ENCODE measurements around the gene CATSPER1.
A peak's percentile ranks its signal among the peaks of the same experiment; 100 is the strongest.
"Not testable (repeated sequence)": the region's sequence is repeated elsewhere in the genome, so short reads cannot be mapped to it uniquely, and the experiment has no call there.

Gene CATSPER1

GRCh38 chr11:66042996-66043906 is 17.0 kb upstream of the CATSPER1 start:
- no peaks in the 10 kb centered on the region for H3K9me3 ChIP-seq (ENCODE audit: control insufficient read depth in 5 of 5, low read length in 5 of 5)
- H3K4me1 ChIP-seq (ENCODE audit: control insufficient read depth in 5 of 5, insufficient read depth in 5 of 5, low read length in 5 of 5), result peaks cover 0 to 26% (median 9%) of the 10 kb centered on the region in 5 donors
- no peaks in the 10 kb centered on the region for H3K36me3 ChIP-seq (ENCODE audit: control insufficient read depth in 5 of 5, insufficient read depth in 5 of 5, low read length in 5 of 5)
- H3K9ac ChIP-seq (ENCODE audit: low read length in 5 of 5), result no peak overlapping the region
- no peak overlapping the region for H3K27ac ChIP-seq (ENCODE audit: low read depth, low read length)
- H3K4me3 ChIP-seq (ENCODE audit: low read depth in 1 of 5, low read length in 5 of 5), result no peak overlapping the region
- H3K27me3 ChIP-seq (ENCODE audit: control insufficient read depth in 5 of 5, insufficient read depth in 4 of 5, low read length in 5 of 5), result peaks cover 0 to 9% (median 6%) of the 10 kb centered on the region in 5 donors

DNA sequence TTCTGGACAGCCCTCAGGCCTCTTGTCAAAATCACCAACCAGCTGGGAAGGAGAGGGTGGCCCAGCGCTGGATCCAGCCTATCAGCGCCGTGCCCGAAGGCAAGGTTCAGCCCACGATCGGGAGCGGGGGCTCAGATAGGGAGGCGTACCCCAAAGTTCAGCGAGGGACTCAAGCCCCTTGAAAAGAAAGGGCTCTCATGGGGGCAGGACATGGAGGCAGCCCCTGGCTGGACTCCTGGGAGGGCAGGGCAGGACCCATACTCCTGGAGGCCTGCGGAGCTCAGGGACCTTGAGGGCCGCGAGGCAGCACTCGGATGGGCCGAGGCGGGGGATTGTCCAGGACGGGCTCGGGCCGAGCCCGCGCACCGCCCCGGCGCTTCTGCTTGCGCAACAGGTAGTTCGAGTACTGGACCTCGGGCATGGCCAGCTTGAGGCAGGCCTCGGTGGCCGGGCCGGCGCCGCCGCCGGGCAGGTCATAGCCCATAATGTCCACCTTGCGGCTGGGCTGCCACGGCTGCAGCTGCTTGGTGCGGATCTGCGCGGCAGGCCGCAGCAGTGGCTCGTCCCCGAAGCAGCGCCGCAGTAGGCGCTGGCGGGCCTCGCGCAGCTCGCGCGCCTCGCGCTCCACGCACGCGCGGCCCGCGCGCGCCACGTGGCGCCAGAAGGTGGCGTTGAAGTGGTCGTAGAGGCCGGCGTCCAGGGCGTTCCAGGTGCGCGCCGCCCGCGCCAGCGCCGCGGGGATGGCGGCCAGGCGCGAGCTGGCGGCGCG is 16.1 kb upstream of the CATSPER1 start:
- Histone ChIP-seq H3K4me3 (ENCODE audit: low read depth in 1 of 5, low read length in 5 of 5) (no peak overlapping the region), H3K36me3 (ENCODE audit: control insufficient read depth in 5 of 5, insufficient read depth in 5 of 5, low read length in 5 of 5) (no peaks in the 10 kb centered on the region), H3K9me3 (ENCODE audit: control insufficient read depth in 5 of 5, low read length in 5 of 5) (no peaks in the 10 kb centered on the region), H3K9ac (ENCODE audit: low read length in 5 of 5) (no peak overlapping the region), H3K27me3 (ENCODE audit: control insufficient read depth in 5 of 5, insufficient read depth in 4 of 5, low read length in 5 of 5) (peaks cover 0 to 2% (median 0%) of the 10 kb centered on the region in 5 donors), H3K27ac (ENCODE audit: low read depth, low read length) (no peak overlapping the region), H3K4me1 (ENCODE audit: control insufficient read depth in 5 of 5, insufficient read depth in 5 of 5, low read length in 5 of 5) (peaks cover 0 to 26% (median 9%) of the 10 kb centered on the region in 5 donors)

- H3K36me3 ChIP-seq (ENCODE audit: control insufficient read depth in 5 of 5, insufficient read depth in 5 of 5, low read length in 5 of 5), result no peaks in the 10 kb centered on the region
- peaks cover 0 to 26% (median 6%) of the 10 kb centered on the region in 5 donors for H3K4me1 ChIP-seq (ENCODE audit: control insufficient read depth in 5 of 5, insufficient read depth in 5 of 5, low read length in 5 of 5)
- H3K27me3 ChIP-seq (ENCODE audit: control insufficient read depth in 5 of 5, insufficient read depth in 4 of 5, low read length in 5 of 5), result peaks cover 0 to 5% (median 0%) of the 10 kb centered on the region in 5 donors
- H3K27ac ChIP-seq (ENCODE audit: low read depth, low read length), result peak overlapping the region; percentile 12
- no peak overlapping the region for H3K4me3 ChIP-seq (ENCODE audit: low read depth in 1 of 5, low read length in 5 of 5)
- H3K9me3 ChIP-seq (ENCODE audit: control insufficient read depth in 5 of 5, low read length in 5 of 5), result no peaks in the 10 kb centered on the region
- H3K9ac ChIP-seq (ENCODE audit: low read length in 5 of 5), result peak overlapping the region in 2 of 5 donors; percentile 5 to 28
These were observed 13.5 kb upstream of the CATSPER1 start for GRCh38 chr11:66039765-66040164.

GRCh38 chr11:66037327-66037726 is 11.0 kb upstream of the CATSPER1 start:
- Histone ChIP-seq H3K4me1 (ENCODE audit: control insufficient read depth in 5 of 5, insufficient read depth in 5 of 5, low read length in 5 of 5) (peaks cover 0 to 26% (median 6%) of the 10 kb centered on the region in 5 donors), H3K27me3 (ENCODE audit: control insufficient read depth in 5 of 5, insufficient read depth in 4 of 5, low read length in 5 of 5) (peaks cover 0 to 5% (median 0%) of the 10 kb centered on the region in 5 donors), H3K27ac (ENCODE audit: low read depth, low read length) (no peak overlapping the region), H3K36me3 (ENCODE audit: control insufficient read depth in 5 of 5, insufficient read depth in 5 of 5, low read length in 5 of 5) (no peaks in the 10 kb centered on the region), H3K4me3 (ENCODE audit: low read depth in 1 of 5, low read length in 5 of 5) (no peak overlapping the region), H3K9me3 (ENCODE audit: control insufficient read depth in 5 of 5, low read length in 5 of 5) (no peaks in the 10 kb centered on the region), H3K9ac (ENCODE audit: low read length in 5 of 5) (no peak overlapping the region)

GRCh38 chr11:66036334-66036710 is 10.0 kb upstream of the CATSPER1 start:
- H3K27me3 ChIP-seq (ENCODE audit: control insufficient read depth in 5 of 5, insufficient read depth in 4 of 5, low read length in 5 of 5), result peaks cover 0 to 5% (median 0%) of the 10 kb centered on the region in 5 donors
- no peak overlapping the region for H3K27ac ChIP-seq (ENCODE audit: low read depth, low read length)
- no peak overlapping the region for H3K4me3 ChIP-seq (ENCODE audit: low read depth in 1 of 5, low read length in 5 of 5)
- no peak overlapping the region for H3K9ac ChIP-seq (ENCODE audit: low read length in 5 of 5)
- no peaks in the 10 kb centered on the region for H3K9me3 ChIP-seq (ENCODE audit: control insufficient read depth in 5 of 5, low read length in 5 of 5)
- no peaks in the 10 kb centered on the region for H3K36me3 ChIP-seq (ENCODE audit: control insufficient read depth in 5 of 5, insufficient read depth in 5 of 5, low read length in 5 of 5)
- H3K4me1 ChIP-seq (ENCODE audit: control insufficient read depth in 5 of 5, insufficient read depth in 5 of 5, low read length in 5 of 5), result peaks cover 0 to 26% (median 6%) of the 10 kb centered on the region in 5 donors

DNA sequence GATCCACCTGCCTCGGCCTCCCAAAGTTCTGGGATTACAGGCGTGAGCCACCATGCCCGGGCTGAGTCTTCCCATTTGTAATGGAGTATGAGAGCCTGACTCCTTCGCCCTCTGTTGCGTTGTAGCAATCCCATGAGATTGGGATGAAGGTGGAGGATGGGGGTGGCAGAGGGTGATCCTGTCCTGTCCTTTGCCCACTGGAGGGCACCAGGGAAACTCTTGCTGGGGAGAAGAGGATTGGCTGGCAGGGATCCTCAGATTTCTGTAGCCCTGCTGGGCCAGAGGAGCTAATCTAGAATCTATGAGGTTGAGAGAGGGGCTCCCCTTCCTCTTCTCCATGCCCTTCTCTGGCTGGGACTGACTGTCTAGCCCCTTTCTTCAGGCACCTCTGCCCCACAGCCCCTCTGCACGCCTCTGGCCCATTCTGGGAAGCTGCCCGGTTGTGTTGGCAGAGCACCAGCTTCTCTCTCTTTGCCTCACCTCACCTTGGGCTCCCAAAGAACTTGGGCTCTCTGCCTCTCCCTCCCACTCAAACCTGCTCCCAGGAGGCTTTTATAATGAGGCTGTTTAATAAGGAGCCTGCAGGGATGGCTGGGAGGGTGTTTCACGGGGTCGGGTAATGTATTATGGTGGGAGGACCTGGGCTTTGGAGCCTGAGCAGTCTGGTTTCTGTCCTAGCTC is 9.5 kb upstream of the CATSPER1 start:
- H3K27ac ChIP-seq (ENCODE audit: low read depth, low read length), result no peak overlapping the region
- no peak overlapping the region for H3K9ac ChIP-seq (ENCODE audit: low read length in 5 of 5)
- no peaks in the 10 kb centered on the region for H3K36me3 ChIP-seq (ENCODE audit: control insufficient read depth in 5 of 5, insufficient read depth in 5 of 5, low read length in 5 of 5)
- no peaks in the 10 kb centered on the region for H3K9me3 ChIP-seq (ENCODE audit: control insufficient read depth in 5 of 5, low read length in 5 of 5)
- peaks cover 0 to 23% (median 6%) of the 10 kb centered on the region in 5 donors for H3K4me1 ChIP-seq (ENCODE audit: control insufficient read depth in 5 of 5, insufficient read depth in 5 of 5, low read length in 5 of 5)
- H3K4me3 ChIP-seq (ENCODE audit: low read depth in 1 of 5, low read length in 5 of 5), result no peak overlapping the region
- peaks cover 0 to 5% (median 0%) of the 10 kb centered on the region in 5 donors for H3K27me3 ChIP-seq (ENCODE audit: control insufficient read depth in 5 of 5, insufficient read depth in 4 of 5, low read length in 5 of 5)

DNA sequence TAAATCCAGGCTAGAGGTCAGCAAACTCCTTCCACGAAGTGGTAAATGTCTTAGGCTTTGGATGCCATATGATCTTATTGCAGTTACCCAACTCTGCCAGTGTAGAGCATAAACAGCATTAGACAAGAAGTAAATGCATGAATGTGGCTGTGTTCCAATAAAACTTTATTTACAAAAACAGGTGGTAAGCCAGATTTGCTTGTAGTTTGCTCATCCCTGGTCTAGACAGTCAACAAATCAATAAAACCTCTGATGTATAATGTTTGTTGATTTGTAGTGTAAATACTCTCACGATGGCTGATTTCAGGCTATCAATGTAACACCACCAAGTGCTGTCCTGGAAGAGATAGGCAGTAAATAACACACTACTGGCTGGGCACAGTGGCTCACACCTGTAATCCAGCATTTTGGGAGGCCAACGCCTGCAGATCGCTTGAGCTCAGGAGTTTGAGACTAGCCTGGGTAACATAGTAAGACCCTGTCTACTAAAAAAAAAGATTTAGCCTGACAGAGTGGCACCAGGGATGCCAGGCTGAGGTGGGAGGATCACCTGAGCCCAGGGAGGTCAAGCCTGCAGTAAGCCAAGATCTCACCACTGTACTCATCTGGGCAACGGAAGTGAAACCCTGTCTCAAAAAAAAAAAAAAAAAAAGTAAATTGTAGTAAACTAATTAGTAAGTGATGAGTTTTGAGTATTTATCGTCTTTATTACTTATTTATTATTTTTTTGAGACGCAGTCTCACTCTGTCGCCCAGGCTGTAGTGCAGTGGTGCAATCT is 6.9 kb upstream of the CATSPER1 start:
- Histone ChIP-seq H3K27me3 (ENCODE audit: control insufficient read depth in 5 of 5, insufficient read depth in 4 of 5, low read length in 5 of 5) (peaks cover 0 to 5% (median 0%) of the 10 kb centered on the region in 5 donors), H3K27ac (ENCODE audit: low read depth, low read length) (no peak overlapping the region), H3K36me3 (ENCODE audit: control insufficient read depth in 5 of 5, insufficient read depth in 5 of 5, low read length in 5 of 5) (no peaks in the 10 kb centered on the region), H3K9me3 (ENCODE audit: control insufficient read depth in 5 of 5, low read length in 5 of 5) (no peaks in the 10 kb centered on the region), H3K4me1 (ENCODE audit: control insufficient read depth in 5 of 5, insufficient read depth in 5 of 5, low read length in 5 of 5) (peaks cover 0 to 8% (median 0%) of the 10 kb centered on the region in 5 donors), H3K4me3 (ENCODE audit: low read depth in 1 of 5, low read length in 5 of 5) (no peak overlapping the region), H3K9ac (ENCODE audit: low read length in 5 of 5) (no peak overlapping the region)

DNA sequence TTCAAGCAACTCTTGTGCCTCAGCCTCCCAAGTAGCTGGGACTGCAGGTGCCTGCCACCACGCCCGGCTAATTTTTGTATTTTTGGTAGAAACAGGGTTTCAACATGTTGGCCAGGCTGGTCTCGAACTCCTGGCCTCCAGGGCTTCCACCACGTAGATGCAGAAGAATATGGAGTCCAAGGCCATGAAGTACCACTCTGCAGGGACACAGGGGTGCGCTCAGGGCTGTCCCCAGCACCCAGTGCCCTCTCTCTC is 3.2 kb downstream of the CATSPER1 start:
- H3K9me3 ChIP-seq (ENCODE audit: control insufficient read depth in 5 of 5, low read length in 5 of 5); H3K27me3 ChIP-seq (ENCODE audit: control insufficient read depth in 5 of 5, insufficient read depth in 4 of 5, low read length in 5 of 5); H3K4me3 ChIP-seq (ENCODE audit: low read depth in 1 of 5, low read length in 5 of 5); H3K36me3 ChIP-seq (ENCODE audit: control insufficient read depth in 5 of 5, insufficient read depth in 5 of 5, low read length in 5 of 5); H3K27ac ChIP-seq (ENCODE audit: low read depth, low read length); H3K9ac ChIP-seq (ENCODE audit: low read length in 5 of 5): not testable (repeated sequence)
- H3K4me1 ChIP-seq (ENCODE audit: control insufficient read depth in 5 of 5, insufficient read depth in 5 of 5, low read length in 5 of 5), result peaks cover 3 to 19% (median 9%) of the 10 kb centered on the region in 5 donors

DNA sequence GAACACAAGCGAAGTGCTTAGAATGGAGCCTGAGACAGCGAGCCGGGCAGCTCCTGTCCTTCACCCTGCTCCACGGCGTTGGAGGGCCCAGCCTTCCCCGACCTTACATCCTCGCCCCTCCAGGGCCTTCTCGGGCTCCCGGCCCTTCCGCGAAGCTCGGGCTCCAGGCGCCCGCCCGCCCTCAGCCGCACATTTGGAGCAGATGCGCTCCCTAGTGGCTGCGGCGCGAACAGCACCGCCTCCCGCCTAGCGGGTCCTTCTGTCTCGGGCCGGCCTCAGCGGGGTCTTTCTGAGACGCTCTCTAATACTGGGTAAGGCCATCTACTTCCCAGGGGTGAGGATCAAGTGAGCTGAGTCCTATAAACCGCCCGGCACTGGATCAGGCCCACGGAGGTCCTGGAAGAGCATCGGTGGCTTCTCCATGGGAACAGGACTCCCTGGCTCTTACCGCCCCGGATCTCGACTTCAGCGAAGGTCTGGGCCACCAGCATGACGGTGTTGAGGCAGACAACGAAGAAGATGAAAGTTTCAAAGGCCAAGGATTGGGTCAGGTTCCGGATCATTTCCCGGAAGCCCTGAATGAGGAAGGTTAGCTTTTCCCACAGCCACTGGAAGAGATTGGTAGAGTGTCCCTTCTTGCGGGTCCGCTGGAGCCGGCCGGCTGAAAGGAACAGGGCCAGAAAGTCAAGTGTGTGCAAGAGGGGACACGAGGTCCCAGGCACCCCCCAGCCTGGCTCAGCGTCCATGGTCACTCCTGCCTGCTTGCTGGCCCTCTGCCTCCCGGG is 3.7 kb downstream of the CATSPER1 start:
- peak overlapping the region in 4 of 5 donors; percentile 53 to 76 (median 65) for H3K9ac ChIP-seq (ENCODE audit: low read length in 5 of 5)
- no peaks in the 10 kb centered on the region for H3K36me3 ChIP-seq (ENCODE audit: control insufficient read depth in 5 of 5, insufficient read depth in 5 of 5, low read length in 5 of 5)
- H3K4me1 ChIP-seq (ENCODE audit: control insufficient read depth in 5 of 5, insufficient read depth in 5 of 5, low read length in 5 of 5), result peaks cover 3 to 19% (median 9%) of the 10 kb centered on the region in 5 donors
- no peaks in the 10 kb centered on the region for H3K9me3 ChIP-seq (ENCODE audit: control insufficient read depth in 5 of 5, low read length in 5 of 5)
- H3K27ac ChIP-seq (ENCODE audit: low read depth, low read length), result no peak overlapping the region
- peak overlapping the region; percentile 31 to 55 (median 40) for H3K4me3 ChIP-seq (ENCODE audit: low read depth in 1 of 5, low read length in 5 of 5)
- H3K27me3 ChIP-seq (ENCODE audit: control insufficient read depth in 5 of 5, insufficient read depth in 4 of 5, low read length in 5 of 5), result peaks cover 0 to 5% (median 3%) of the 10 kb centered on the region in 5 donors
